HG02938 (cell line): Measurements from ENCODE around the gene PHF24.

Source experiments
- ATAC-seq: cut with Tn5 transposase; IDR thresholded peaks from one replicate; pipeline ENCODE4 v1.9.1; 2021; ENCODE audit warnings: mild to moderate bottlenecking, moderate library complexity; ENCODE audit not compliant: unreplicated experiment

The PHF24 gene

DNA sequence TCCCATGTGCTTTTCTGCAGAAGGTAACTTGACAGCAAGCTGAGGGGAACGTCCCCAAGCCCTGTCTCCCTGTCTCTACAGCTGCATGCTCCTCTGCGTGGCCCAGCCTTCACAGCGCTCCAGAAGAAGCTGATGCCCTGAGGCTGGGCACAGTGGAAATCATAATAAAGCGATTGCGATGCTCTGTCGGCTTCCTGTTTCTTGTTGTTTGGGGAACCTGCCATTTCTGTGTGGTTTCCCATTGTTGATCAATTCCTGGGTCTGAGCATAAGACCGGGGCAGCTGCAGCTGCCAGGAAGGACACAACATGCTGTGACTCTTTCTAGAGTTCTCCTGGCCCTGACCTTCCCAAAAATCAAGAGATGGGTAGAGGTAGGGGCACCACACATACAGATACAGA, 24.3 kb downstream of the PHF24 start:
- ATAC-seq: no peak

DNA sequence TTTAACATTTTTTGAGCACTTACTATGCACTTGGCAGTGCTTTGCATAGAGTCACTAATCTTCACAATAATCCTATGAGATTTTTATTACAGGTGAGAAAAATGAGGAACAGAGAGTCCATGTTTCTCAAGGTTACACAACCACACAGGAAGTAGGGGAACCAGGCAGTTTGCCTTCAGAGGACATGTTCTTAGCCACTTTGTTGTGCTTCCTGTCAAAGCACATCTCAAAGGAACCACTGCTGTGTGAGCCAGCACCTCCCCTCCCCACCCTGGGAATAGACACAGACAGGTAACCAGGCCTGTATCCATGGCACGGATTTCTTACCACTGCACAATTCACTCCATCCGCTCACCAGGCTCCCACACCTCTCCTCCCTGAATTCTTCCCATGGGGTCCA, 25.1 kb downstream of the PHF24 start:
- peak; percentile 65 for ATAC-seq

DNA sequence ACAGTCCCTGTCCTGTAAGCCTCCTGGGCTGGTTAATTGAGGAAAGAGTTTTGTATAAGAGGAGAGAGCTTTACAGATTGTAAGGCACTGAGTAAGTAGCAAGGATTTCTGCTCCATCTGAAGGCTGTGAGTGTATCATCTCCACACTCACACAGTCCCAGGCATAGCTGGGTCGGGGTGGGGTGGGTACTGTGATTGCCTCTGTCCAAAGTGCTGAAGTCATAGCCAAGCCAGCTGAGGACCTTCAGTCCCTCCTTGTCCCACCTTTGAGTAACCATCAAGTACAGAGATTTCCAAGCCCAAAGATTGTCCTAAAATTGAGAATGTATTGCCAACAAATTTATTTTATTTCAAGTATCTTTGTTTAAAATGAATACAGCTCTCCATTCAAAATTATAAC, 26.0 kb downstream of the PHF24 start:
- no peak for ATAC-seq

DNA sequence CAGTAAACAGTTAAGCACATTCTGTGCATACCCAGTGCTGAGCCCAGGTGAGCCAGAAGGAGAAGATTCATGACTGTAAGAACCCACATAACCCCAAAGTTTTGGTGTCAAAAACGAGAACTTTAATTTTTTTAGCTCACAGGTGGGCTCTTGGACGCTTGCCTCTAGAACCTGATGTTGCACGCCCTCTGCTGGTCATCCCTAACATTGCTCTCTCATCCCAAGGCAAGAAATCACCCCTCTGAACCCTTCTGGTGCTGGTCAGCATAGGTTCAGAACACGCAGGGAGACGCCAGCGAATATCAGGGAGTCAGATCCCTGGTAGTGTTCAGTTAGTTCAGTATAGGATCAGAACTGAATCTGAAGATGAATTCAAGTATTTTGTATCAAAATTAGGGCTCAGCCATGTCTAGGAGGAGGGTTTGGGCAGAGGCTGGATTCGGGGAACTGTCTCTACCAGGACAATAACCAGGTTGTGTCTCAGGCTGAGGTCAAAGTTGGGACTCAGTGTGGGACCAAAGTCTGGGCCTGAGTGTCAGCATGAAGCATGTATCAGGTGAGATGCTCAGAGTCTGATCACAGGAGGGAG, 27.3 kb downstream of the PHF24 start:
- ATAC-seq: no peak

DNA sequence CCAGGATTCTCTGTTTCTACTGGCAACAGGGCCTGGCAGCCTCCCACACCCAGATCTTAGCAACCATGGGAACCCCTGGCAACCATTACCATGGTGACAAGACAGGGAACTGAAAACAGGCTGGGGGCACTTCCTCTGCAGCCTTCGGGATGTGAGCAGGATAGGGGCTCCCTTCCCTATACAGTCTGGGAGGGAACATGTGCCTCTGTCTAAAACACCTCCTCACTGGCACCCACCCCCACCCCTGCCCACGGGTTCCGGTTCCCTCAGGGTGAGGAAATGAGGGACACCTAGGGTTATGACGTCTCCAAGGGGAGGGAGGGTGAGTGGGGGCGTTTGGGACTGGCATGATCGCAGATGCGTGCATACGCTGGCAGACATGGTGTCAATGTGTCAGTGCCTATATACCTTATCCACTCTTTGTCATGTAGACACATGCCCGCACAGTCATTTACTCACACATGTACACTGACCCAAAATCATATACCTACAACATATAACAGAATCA, 28.5 kb downstream of the PHF24 start:
- no peak for ATAC-seq

DNA sequence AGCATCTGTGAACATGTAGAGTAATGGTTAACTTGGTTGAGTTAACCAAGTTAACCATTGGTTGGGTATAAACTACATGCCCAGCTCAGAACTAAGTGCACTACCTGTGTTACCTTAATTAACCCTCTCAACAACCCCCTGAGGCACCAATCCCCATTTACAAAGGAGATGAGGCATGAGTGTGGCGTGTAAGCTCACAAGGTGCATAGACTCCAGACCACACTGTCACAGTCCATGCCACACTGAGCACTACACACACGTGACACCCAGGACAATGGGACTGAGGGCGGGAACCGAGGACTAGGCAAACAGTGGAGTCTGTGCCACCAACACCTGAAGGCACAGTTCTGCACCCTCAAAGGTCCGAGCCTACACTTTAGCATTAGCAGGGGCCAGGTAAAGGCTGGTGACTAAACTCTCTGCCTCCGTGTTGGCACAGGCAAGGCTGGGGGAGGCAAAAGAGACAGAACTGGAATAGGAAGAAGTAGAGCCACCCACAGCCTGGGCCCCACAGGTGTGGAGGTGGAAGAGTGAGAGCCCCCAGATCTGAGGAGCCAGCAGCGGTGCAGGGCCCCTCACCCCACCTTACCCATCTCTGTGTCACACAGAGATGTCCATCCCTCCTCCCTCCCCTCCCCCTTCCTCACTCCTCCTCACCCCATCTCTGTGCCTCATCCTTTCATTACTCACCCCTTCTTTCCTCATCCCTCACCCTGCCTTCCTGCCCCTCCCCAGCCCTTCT, 29.2 kb downstream of the PHF24 start:
- no peak for ATAC-seq

DNA sequence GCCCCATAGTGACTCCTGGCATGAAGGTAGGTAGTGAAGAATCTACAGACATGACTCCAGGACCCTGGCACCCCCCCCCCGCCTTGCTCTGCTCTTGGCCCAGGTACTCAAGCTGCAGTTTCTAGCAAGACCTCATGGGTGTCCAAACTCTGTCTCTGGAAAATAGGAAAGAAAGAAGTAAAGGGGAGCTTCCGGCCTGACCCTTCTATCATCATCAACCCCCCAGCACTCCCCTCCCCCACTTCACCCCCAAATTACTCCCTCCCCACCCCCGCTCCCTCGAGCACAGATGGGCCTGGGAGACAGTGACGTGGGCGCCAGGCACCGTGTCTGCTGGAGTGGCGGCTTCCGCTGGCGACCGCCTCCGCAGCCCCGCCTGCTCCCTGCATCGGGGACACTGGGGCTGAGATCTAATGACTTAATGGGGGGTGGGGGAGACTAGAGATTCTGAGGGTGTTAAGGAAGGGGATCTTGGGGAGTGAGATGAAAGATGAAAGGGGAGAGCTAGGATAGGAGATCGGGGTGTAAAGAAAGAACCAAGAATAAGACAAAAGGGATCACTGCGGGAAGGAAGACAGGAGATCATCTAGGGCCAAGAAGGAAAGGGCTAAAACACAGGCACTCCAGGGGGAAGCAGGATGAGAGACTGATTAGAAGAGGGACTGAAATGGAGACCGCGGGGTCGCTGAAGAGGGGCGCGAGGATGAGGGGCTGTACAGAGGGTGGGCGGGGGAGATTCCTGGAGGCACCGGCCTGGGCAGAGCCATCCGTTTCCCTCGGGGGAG, 30.3 kb downstream of the PHF24 start:
- no peak for ATAC-seq

DNA sequence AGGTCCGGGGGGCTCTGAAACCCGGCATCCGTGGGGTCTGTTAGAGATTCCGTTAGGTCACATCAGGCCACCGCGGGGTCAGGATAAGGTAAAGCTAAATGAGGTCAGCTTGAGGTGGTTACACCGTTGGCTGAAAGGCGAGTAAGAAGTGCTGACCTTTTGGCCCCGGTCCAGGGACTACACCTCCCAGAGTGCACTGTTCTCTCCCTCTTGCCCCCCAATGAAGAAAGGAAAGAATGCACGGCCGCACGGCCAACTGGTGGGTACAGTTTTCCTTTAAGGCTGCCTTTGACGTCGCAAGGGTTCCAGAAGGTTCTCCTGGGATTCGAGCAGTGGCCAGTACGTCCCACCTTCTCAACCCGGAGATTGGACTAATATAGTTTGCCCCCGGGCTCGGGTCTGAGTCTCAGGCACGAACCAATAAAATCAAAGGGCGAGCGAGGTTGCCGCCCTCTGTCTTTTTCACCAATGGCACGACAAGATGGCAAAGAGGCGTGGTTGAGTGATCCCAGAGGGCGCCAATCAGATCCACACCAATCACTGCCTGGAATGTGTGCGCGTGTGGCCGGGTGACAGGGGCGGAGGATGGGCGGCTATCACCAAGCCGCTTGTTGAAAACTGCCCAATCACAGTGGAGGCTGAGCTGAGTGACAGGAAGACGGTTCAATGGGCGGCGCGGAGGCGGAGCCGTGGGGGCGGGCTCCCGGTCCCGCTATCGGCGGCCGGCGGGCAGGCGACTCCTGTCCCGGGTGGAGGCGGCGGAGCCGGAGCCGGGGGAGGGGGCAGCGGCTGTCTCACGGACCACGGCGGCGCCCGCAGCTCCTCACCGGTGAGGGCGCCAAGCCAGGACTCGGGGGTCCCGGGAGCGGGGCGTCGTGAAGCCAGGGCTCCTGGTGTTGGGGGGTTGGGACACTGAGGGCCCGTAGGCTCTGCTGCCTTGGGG, 31.2 kb downstream of the PHF24 start, which contains the start of gene DNAJB5:
DNAJB5 (plus strand) TSS at position 743 of the 943 bp plus-strand sequence. CDS start 886 bp downstream, outside the sequence.
- ATAC-seq: peak; percentile 89

DNA sequence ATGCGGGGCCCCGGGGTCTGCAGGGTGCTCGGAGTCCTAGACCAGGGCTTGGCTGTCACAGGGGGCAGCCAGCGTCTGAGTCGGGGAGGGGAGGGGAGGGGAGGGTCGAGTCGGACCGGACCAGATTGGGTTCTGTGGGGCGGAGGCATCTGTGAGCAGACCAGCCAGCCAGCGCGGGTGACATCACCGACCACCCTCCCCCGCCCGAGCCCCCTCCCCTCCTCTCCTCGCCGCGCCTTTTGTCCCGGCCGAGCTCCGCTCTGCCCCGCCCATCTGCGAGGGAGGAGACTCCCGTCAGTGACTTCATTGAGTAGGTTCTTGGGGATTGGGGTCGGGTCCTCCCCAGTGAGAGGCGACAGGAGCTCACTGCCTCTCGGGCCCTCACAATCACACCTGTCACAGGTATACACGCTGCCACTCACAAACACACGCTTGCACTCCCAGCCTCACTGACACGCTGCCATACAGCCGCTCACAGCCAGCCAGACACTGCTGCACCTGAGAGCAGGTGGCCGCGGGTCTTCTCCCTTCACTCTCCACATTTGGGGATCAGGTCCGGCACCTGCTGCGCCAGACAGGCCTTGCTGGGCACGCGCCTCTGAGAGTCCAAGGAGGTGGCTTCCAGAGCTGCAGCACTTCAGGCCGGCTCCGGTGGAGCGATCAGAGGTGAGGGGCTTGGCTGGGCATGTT, 32.0 kb downstream of the PHF24 start:
- no peak for ATAC-seq

DNA sequence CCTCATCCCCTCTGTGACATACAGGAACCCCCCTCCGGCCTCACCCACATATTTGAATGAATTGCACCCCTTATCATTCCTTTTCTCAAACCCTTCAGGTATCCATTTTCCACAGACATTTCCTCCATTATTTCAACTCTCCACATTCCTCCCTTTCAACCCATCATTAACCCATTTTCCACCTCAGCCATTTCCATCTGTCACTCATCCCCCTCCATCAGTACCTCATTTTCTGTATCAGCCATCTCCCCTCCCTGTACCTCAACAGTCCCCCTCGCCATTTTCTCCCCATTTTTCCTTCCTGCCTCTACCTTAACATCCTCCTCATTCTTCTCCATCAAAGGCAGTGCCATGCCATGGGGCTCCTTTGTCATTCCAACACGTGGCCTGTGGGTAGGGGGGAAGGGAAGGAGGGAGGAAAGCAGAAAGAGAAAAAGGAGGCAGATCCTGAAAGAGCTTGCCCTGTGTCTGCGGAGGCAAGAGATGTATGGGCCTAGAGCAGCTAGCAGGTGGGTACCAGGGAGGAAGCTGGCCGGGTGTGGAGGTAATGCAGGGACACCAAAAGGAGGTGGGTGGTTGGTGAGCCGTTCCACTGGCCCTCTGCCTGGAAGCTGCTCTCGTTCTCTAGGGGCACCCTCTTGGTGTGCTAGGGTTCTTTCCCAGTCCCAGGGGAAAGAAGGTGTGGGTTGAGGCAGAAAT, 33.0 kb downstream of the PHF24 start:
- ATAC-seq: no peak

DNA sequence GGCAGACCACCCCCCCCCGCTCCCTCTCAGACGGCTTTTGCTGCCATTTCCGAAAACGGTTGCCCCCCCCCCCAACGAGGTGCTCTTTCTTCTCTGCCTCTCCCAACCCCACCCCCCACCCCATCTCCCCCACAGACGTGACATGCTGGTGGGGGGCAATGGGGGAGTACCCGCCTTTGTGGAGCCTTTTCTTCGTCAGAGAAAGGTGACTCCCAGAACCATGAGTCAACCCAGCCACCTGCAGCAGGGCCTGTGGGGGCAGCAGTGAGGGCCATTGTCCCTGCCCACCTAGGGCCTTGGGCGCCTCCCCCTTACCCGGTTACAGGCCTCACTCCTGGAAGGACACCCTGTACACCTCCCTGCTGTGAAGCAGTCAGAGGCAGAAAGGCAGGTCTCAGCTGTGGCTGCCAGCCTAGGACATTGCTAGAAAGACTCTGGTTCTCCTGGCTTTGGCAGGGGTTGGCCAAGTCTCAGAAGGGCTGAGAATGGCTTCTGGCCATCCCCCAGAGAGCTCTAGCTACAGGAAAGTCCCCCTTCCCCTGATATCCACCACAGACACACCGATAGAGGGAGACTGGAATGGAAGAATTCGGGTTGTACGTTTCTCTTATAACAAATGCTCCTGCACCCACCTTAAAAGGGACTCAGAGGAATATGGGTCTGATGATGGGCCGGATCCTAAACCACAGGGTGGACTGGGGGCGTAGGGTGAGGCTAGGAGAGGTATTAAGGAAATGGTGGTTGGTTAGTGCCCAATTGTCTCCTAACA, 33.7 kb downstream of the PHF24 start:
- no peak for ATAC-seq

DNA sequence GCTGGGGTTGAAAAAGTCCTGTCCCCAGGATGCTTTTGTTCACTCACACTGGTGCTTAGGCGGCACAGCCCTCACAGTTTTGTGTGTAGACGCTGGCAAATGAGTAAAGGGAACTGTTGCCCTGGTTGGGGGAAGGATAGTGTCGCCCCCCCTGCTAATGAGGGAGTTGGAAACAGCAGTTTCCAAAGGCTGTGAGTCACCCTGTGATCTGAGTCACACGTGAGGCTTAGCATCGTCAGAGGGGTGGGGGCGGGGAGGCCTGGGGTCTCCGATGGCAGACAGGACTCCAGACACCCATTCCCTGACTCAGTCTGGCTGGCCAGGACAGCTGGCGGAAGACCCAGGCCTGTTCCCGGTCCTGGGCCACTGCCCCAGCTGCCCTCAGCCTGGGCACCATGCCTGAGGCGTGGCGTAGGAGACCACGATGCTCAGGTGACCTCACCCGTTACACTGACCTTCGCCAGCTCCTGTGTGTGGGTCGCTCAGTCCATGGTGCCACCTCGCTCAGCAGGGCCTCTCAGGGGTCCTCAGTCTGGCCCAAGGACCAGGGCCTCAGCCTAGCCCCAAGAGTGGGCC, 34.4 kb downstream of the PHF24 start:
- ATAC-seq: no peak

DNA sequence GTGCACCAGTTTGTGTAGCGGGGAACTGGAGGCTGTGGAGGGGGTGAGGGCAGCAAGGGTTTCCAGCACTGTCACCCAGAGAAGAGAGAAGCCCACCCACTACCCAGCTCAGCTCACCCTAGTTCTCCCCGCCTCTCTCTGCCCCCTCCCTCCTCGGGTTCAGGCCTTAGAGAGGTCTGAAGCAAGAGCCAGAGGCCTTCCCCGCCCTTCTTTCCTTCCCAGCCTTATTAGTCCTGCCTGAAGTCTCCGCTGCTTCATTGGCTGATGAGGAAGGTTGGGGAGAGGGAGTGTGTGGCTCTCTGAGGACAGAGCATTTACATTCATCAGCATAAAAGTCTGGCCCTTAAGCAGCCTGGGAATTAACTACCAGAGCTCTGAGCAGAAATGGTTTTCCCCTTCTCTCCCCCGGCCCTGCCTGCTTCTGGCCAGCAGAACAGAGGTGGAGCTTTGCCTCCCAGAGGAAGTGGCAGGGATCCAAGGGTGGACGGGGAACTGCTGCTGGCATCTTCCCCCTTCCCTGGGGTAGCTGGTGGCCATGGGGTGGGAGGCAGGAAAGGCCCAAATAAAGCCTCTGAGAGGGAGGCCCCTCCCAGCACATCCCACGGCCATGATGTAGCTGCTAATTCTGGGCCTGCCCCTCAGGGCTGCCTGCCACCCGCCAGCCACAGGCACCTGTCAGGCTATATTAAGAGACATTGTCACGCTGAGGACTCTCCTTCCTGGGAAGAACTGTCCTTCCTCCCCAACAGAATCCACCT, 35.6 kb downstream of the PHF24 start:
- ATAC-seq: no peak

DNA sequence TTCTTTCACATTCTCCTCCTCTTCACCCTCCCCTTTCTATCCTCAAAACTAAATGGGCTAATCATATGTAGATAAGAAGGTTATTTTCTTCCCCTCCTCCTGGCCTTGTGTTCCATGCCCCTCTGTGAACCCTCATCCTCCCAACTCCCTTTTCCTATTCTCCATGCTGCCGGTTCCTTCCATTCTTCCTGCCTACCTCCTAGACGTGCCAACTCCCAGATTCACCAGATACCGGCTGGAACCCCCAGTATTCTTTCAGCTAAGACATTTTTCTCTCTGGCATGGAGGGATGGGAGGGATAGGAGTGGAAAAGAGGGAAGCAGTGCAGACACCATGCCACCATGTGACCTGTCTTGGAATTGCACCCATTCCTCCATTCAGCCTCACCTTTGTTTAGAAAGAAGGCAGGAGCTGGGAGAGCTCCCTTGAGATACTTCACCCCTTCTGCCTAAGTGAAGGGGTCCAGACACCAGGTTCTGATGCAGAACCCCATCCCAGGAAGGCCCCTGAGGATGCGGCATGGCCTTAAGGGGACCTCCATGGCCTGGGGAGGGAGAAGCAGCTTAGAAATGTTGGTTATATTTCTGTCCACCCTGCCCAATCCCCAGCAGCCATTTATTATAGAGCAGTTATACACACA, 36.3 kb downstream of the PHF24 start:
- ATAC-seq: no peak

DNA sequence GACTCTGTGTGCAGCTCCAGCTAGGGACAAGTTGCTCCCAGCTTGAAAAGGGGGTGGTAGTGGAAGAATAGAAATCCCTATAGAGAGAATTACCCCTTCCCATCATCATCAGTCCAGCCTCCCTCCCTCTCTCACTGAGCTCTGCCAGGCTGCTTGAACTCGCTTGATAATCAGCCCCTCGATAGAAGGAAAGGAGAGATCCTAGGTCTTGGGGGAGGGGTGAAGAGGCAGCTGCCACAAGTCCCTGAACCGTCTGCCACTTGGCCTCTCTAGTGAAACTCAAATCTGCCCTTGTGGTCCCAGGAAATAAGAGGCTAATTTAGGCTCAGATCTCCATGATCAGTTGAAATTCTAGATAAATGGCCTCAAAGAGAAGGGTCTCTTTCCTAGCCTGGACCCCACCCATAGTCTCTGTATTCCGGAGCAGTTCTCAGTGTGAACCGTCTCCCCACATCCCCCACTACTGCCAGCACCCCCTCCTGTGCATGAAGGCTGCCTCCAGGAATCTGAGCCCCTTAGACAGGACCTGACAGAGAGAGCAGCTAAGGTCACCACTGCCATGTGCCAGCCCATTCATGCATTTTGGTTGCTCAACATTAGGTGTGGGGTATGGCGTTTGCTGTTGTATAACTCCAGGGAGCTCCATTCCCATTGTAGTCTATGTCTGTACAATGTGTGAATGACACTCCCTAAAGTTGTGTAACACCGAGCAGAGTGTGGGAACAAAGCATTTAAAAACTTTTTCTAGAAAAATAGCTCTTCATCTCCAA, 37.0 kb downstream of the PHF24 start:
- ATAC-seq: no peak

DNA sequence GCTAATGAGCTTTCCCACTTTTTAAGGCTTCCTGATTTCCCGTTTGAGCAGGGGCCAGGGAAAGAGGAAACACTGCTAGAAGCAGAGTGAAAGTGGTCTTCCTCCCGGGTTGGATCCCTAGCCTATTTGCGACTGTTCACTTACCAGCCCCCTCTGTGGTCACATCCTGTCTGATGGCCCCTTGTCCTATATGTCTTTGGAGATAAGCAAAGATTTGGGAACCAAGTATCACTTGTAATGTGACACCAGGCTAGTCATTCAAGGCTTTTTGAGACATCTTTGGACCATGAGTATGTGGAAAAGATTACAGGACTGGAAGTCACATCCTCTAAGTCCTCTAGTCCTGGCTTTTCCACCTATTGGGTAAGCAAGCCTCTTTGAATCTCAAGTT, 37.6 kb downstream of the PHF24 start:
- ATAC-seq: no peak
